SK-N-SH (cell line): ENCODE data around the gene PEBP1. TPM values are rescaled to one million over a fixed set of nuclear protein-coding genes. Genes with fewer than 3 reads are reported as not detected.

ENCODE experiments used
- CTCF ChIA-PET: fragments of 300-600, 350-600 bp; formaldehyde crosslinking; extraction: SDS; loops from one replicate; lab custom pipeline; 2021; lab: Yijun Ruan, JAX
- POLR2A ChIA-PET: fragments of 350-600 bp; sonication (Branson Sonifier 250); formaldehyde crosslinking; extraction: SDS; loops from one replicate; lab custom pipeline; 2020; ENCODE audit warnings: antibody characterized with exemption, inconsistent platforms; lab: Yijun Ruan, JAX
- DNase-seq: peaks from one replicate; pipeline ENCODE4 v3.0.0; 2012
- H2AFZ ChIP-seq: fragments of 200-600 bp; sonication (generic); 2 replicates; pipeline ENCODE4 v1.8.1; 2016; ENCODE audit warnings: antibody characterized with exemption, mild to moderate bottlenecking, low read depth
- H3F3A ChIP-seq: fragments of 200-600 bp; sonication (generic); replicated peaks from 2 replicates; pipeline ENCODE3; 2016; ENCODE audit warnings: antibody characterized with exemption, mild to moderate bottlenecking; ENCODE audit not compliant: insufficient read depth
- H3K27ac ChIP-seq, 2 experiments: fragments of 200-500 bp in 1 of 2; fragments of 200-600 bp in 1 of 2; sonication (Bioruptor generic) in 1 of 2; sonication (generic), shearing (Covaris generic) in 1 of 2; 2 replicates each; pipeline versions ENCODE4 v1.5.1 to v1.6.1; 2014 to 2016; ENCODE audit warnings: low read depth in 2 of 2, inconsistent platforms in 1 of 2, low read length in 1 of 2, mild to moderate bottlenecking in 1 of 2, mixed read lengths in 1 of 2
- H3K27me3 ChIP-seq: fragments of 200-600 bp; sonication (generic), shearing (Covaris generic); 2 replicates; pipeline ENCODE4 v1.6.1; 2016; ENCODE audit warnings: mixed run types; ENCODE audit not compliant: insufficient read depth
- H3K36me3 ChIP-seq, 2 experiments: fragments of 200-500 bp in 1 of 2; fragments of 200-600 bp in 1 of 2; sonication (Bioruptor generic) in 1 of 2; sonication (generic) in 1 of 2; replicated peaks in 1 of 2; 2 replicates each; pipeline versions ENCODE3 to v1.5.1; 2014 to 2016; ENCODE audit warnings: low read length in 1 of 2, mild to moderate bottlenecking in 1 of 2; ENCODE audit not compliant: insufficient read depth in 2 of 2, control insufficient read depth in 1 of 2
- H3K4me1 ChIP-seq, 2 experiments: fragments of 200-500 bp in 1 of 2; fragments of 200-600 bp in 1 of 2; sonication (Bioruptor generic) in 1 of 2; sonication (generic), shearing (Covaris generic) in 1 of 2; 2 replicates each; pipeline versions ENCODE4 v1.5.1 to v1.6.1; 2014 to 2016; ENCODE audit warnings: low read depth in 1 of 2, low read length in 1 of 2, mixed run types in 1 of 2; ENCODE audit not compliant: insufficient read depth in 2 of 2, control insufficient read depth in 1 of 2
- H3K4me2 ChIP-seq: fragments of 200-600 bp; sonication (generic), shearing (Covaris generic); 2 replicates; pipeline ENCODE4 v1.6.1; 2017; ENCODE audit warnings: mixed run types
- H3K4me3 ChIP-seq, 2 experiments: fragments of 200-500 bp in 1 of 2; fragments of 200-600 bp in 1 of 2; sonication (Bioruptor generic) in 1 of 2; sonication (generic), shearing (Covaris generic) in 1 of 2; 2 replicates each; pipeline versions ENCODE4 v1.5.1 to v1.8.1; 2014 to 2016; ENCODE audit warnings: low read depth in 2 of 2, inconsistent platforms in 1 of 2, low read length in 1 of 2, mild to moderate bottlenecking in 1 of 2, mixed read lengths in 1 of 2, moderate library complexity in 1 of 2
- H3K79me2 ChIP-seq: fragments of 200-600 bp; sonication (generic); 2 replicates; pipeline ENCODE4 v1.8.1; 2017; ENCODE audit warnings: mild to moderate bottlenecking; ENCODE audit not compliant: insufficient read depth
- H3K9ac ChIP-seq: fragments of 200-600 bp; sonication (generic); 2 replicates; pipeline ENCODE4 v1.6.1; 2017; ENCODE audit warnings: mixed run types
- H3K9me2 ChIP-seq: fragments of 200-600 bp; sonication (generic); 2 replicates; pipeline ENCODE4 v1.6.1; 2017; ENCODE audit warnings: mixed run types
- H3K9me3 ChIP-seq: fragments of 200-600 bp; sonication (generic); 2 replicates; pipeline ENCODE4 v1.6.1; 2017; ENCODE audit warnings: mixed run types, mild to moderate bottlenecking, moderate library complexity
- H4K20me1 ChIP-seq: fragments of 200-600 bp; sonication (generic); 2 replicates; pipeline ENCODE4 v1.6.1; 2017; ENCODE audit warnings: mild to moderate bottlenecking, mixed run types; ENCODE audit not compliant: insufficient read depth
- CHD2 ChIP-seq: fragments of 150-350 bp; IDR thresholded peaks from 2 replicates; pipeline ENCODE4 v1.6.1; 2018; ENCODE audit warnings: low read length; ENCODE audit not compliant: partially characterized antibody
- ELF1 ChIP-seq: IDR thresholded peaks from 2 replicates; pipeline ENCODE4 v1.4.0; 2012
- EZH2phosphoT487 ChIP-seq: fragments of 200-600 bp; sonication (generic); IDR thresholded peaks from 2 replicates; pipeline ENCODE4 v1.6.1; 2017; ENCODE audit warnings: low read depth, mixed run types, mild to moderate bottlenecking, antibody characterized with exemption, moderate library complexity, borderline replicate concordance
- FOXM1 ChIP-seq: IDR thresholded peaks from 2 replicates; pipeline ENCODE4 v1.4.0; 2012; ENCODE audit warnings: low read depth, mild to moderate bottlenecking
- GABPA ChIP-seq: IDR thresholded peaks from 2 replicates; pipeline ENCODE4 v1.4.0; 2012; ENCODE audit warnings: low read depth, mild to moderate bottlenecking
- JUND ChIP-seq: IDR thresholded peaks from 2 replicates; pipeline ENCODE4 v1.4.0; 2012
- NRF1 ChIP-seq: IDR thresholded peaks from 2 replicates; pipeline ENCODE4 v1.6.1; 2012; ENCODE audit warnings: low read depth, mild to moderate bottlenecking, low read length
- POLR2AphosphoS5 ChIP-seq: IDR thresholded peaks from 2 replicates; pipeline ENCODE4 v1.6.1; 2012; ENCODE audit warnings: low read depth, low read length
- RCOR1 ChIP-seq: fragments of 150-350 bp; IDR thresholded peaks from 2 replicates; pipeline ENCODE4 v1.6.1; 2017; ENCODE audit warnings: antibody characterized with exemption, low read length
- TEAD4 ChIP-seq: IDR thresholded peaks from 2 replicates; pipeline ENCODE4 v1.4.0; 2012; ENCODE audit warnings: mild to moderate bottlenecking, borderline replicate concordance; ENCODE audit not compliant: insufficient read depth
- YY1 ChIP-seq: IDR thresholded peaks from 2 replicates; pipeline ENCODE4 v1.4.0; 2012; ENCODE audit warnings: low read depth, mild to moderate bottlenecking
- WGBS: methylation state at CpG from one replicate; pipeline ENCODE4 v1.1.6; 2017; ENCODE audit warnings: low lambda C conversion rate; 5-methylcytosine and 5-hydroxymethylcytosine counted together
- polyA plus RNA-seq, 3 experiments: library from polyadenylated mRNA; depleted of rRNA; stranded (reverse); fragments of >200 nt; gene quantifications; 2 replicates each; pipeline ENCODE4 v1.2.3, GENCODE V29; 2012
- TF ChIP-seq, protein P1 (sequence below): IDR thresholded peaks from 2 replicates; pipeline ENCODE4 v1.4.0; 2012; ENCODE audit warnings: low read depth
- TF ChIP-seq, protein P2 (sequence below): fragments of 150-350 bp; IDR thresholded peaks from 2 replicates; pipeline ENCODE4 v1.6.1; 2017; ENCODE audit warnings: antibody characterized with exemption, low read length, low read depth, borderline replicate concordance
- TF ChIP-seq, protein P3 (sequence below): IDR thresholded peaks from 2 replicates; pipeline ENCODE4 v1.6.1; 2012; ENCODE audit warnings: mild to moderate bottlenecking, low read depth, low read length, moderate library complexity
- TF ChIP-seq, protein P4 (sequence below): fragments of 200-600 bp; sonication (generic); IDR thresholded peaks from 2 replicates; pipeline ENCODE4 v1.6.1; 2017; ENCODE audit warnings: antibody characterized with exemption, mild to moderate bottlenecking, moderate library complexity
- TF ChIP-seq, protein P5 (sequence below): IDR thresholded peaks from 2 replicates; pipeline ENCODE4 v1.4.0; 2012; ENCODE audit warnings: low read depth, borderline replicate concordance

The PEBP1 gene
- polyA plus RNA-seq, 1 of the 3 experiments (the other 2 are of a cell fraction): 219 TPM

DNA sequence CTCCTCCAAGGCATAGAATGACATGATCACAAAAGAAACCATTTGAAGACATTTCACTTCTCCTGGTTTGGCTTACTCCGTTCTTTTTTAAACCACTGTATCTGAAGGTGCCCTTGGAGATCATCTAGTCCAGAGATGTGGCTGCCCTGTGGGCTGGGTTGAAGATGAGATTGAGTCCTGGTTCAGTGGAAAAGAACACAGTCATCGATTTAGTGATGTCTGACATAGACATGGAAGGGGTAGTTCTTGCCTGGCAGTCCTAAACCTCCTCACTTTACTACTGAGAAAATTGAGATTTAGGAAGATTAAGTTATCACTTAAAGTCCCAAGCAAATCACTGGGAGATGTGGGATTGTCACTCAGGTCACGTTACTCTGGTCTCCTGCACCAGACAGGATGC, 34.9 kb upstream of the PEBP1 start:
- no peaks in the 10 kb centered on the region for H3K9me2 ChIP-seq
- WGBS: 90% methylated on average over 3 of the region's 3 CpGs
- H3F3A ChIP-seq: peaks cover 8% of the 10 kb centered on the region
- no peak overlapping the region for H3K27ac ChIP-seq
- no peak overlapping the region for H3K9ac ChIP-seq
- no peak for TF ChIP-seq POLR2AphosphoS5
- TF ChIP-seq, protein P1, sequence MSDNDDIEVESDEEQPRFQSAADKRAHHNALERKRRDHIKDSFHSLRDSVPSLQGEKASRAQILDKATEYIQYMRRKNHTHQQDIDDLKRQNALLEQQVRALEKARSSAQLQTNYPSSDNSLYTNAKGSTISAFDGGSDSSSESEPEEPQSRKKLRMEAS: no peak
- TF ChIP-seq, protein P2, sequence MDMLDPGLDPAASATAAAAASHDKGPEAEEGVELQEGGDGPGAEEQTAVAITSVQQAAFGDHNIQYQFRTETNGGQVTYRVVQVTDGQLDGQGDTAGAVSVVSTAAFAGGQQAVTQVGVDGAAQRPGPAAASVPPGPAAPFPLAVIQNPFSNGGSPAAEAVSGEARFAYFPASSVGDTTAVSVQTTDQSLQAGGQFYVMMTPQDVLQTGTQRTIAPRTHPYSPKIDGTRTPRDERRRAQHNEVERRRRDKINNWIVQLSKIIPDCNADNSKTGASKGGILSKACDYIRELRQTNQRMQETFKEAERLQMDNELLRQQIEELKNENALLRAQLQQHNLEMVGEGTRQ: no peak
- TF ChIP-seq, protein P3, sequence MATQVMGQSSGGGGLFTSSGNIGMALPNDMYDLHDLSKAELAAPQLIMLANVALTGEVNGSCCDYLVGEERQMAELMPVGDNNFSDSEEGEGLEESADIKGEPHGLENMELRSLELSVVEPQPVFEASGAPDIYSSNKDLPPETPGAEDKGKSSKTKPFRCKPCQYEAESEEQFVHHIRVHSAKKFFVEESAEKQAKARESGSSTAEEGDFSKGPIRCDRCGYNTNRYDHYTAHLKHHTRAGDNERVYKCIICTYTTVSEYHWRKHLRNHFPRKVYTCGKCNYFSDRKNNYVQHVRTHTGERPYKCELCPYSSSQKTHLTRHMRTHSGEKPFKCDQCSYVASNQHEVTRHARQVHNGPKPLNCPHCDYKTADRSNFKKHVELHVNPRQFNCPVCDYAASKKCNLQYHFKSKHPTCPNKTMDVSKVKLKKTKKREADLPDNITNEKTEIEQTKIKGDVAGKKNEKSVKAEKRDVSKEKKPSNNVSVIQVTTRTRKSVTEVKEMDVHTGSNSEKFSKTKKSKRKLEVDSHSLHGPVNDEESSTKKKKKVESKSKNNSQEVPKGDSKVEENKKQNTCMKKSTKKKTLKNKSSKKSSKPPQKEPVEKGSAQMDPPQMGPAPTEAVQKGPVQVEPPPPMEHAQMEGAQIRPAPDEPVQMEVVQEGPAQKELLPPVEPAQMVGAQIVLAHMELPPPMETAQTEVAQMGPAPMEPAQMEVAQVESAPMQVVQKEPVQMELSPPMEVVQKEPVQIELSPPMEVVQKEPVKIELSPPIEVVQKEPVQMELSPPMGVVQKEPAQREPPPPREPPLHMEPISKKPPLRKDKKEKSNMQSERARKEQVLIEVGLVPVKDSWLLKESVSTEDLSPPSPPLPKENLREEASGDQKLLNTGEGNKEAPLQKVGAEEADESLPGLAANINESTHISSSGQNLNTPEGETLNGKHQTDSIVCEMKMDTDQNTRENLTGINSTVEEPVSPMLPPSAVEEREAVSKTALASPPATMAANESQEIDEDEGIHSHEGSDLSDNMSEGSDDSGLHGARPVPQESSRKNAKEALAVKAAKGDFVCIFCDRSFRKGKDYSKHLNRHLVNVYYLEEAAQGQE: no peak
- TF ChIP-seq, protein P4, sequence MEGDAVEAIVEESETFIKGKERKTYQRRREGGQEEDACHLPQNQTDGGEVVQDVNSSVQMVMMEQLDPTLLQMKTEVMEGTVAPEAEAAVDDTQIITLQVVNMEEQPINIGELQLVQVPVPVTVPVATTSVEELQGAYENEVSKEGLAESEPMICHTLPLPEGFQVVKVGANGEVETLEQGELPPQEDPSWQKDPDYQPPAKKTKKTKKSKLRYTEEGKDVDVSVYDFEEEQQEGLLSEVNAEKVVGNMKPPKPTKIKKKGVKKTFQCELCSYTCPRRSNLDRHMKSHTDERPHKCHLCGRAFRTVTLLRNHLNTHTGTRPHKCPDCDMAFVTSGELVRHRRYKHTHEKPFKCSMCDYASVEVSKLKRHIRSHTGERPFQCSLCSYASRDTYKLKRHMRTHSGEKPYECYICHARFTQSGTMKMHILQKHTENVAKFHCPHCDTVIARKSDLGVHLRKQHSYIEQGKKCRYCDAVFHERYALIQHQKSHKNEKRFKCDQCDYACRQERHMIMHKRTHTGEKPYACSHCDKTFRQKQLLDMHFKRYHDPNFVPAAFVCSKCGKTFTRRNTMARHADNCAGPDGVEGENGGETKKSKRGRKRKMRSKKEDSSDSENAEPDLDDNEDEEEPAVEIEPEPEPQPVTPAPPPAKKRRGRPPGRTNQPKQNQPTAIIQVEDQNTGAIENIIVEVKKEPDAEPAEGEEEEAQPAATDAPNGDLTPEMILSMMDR: no peak
- no peak for TF ChIP-seq JUND
- no peak for TF ChIP-seq TEAD4
- no peak for TF ChIP-seq FOXM1
- TF ChIP-seq ELF1: no peak
- no peak for TF ChIP-seq EZH2phosphoT487
- TF ChIP-seq, protein P5, sequence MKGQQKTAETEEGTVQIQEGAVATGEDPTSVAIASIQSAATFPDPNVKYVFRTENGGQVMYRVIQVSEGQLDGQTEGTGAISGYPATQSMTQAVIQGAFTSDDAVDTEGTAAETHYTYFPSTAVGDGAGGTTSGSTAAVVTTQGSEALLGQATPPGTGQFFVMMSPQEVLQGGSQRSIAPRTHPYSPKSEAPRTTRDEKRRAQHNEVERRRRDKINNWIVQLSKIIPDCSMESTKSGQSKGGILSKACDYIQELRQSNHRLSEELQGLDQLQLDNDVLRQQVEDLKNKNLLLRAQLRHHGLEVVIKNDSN: no peak
- no peak for TF ChIP-seq YY1
- TF ChIP-seq NRF1: no peak
- no peak for TF ChIP-seq CHD2
- TF ChIP-seq RCOR1: no peak
- TF ChIP-seq GABPA: no peak
- ChIA-PET POLR2A (no interaction called here), CTCF (interaction anchor here (1.2 to 1.5 kb wide), 3 partner anchors 15 to 275 kb away, joined by 3 to 5 read pairs (median 4); no protein-coding TSS in a partner anchor)
- no peak for DNase-seq
- no peak overlapping the region for H3K4me3 ChIP-seq
- H3K4me1 ChIP-seq: peaks cover 0 to 11% of the 10 kb centered on the region in 2 experiments; a peak in 1 of 4 replicates
- H4K20me1 ChIP-seq: no peaks in the 10 kb centered on the region
- H3K79me2 ChIP-seq: peaks cover 23% of the 10 kb centered on the region
- H3K36me3 ChIP-seq: peaks cover 0 to 5% of the 10 kb centered on the region in 2 experiments
- H3K27me3 ChIP-seq: no peaks in the 10 kb centered on the region
- no peak overlapping the region for H3K4me2 ChIP-seq
- no peak overlapping the region for H2AFZ ChIP-seq
- no peaks in the 10 kb centered on the region for H3K9me3 ChIP-seq
